SK-N-SH (cell line): ENCODE data around the gene NEK10.

Experiments
- CTCF ChIP-seq: fragments of 200-600 bp; sonication (generic); IDR thresholded peaks from 2 replicates; pipeline ENCODE4 v1.6.1; 2017; ENCODE audit warnings: antibody characterized with exemption, mild to moderate bottlenecking, moderate library complexity
- EZH2phosphoT487 ChIP-seq: fragments of 200-600 bp; sonication (generic); IDR thresholded peaks from 2 replicates; pipeline ENCODE4 v1.6.1; 2017; ENCODE audit warnings: low read depth, mixed run types, mild to moderate bottlenecking, antibody characterized with exemption, moderate library complexity, borderline replicate concordance
- FOXM1 ChIP-seq: IDR thresholded peaks from 2 replicates; pipeline ENCODE4 v1.4.0; 2012; ENCODE audit warnings: low read depth, mild to moderate bottlenecking
- GABPA ChIP-seq: IDR thresholded peaks from 2 replicates; pipeline ENCODE4 v1.4.0; 2012; ENCODE audit warnings: low read depth, mild to moderate bottlenecking
- MXI1 ChIP-seq: IDR thresholded peaks from 2 replicates; pipeline ENCODE4 v1.6.1; 2012; ENCODE audit warnings: mild to moderate bottlenecking, low read depth, low read length, improper control_type of control experiment
- POLR2AphosphoS5 ChIP-seq: IDR thresholded peaks from 2 replicates; pipeline ENCODE4 v1.6.1; 2012; ENCODE audit warnings: low read depth, low read length
- TAF1 ChIP-seq: IDR thresholded peaks from 2 replicates; pipeline ENCODE4 v1.6.1; 2012; ENCODE audit warnings: low read depth, mild to moderate bottlenecking, low read length, moderate library complexity, borderline replicate concordance
- ZBTB33 ChIP-seq: IDR thresholded peaks from 2 replicates; pipeline ENCODE4 v1.4.0; 2012; ENCODE audit warnings: low read depth, borderline replicate concordance

DNA sequence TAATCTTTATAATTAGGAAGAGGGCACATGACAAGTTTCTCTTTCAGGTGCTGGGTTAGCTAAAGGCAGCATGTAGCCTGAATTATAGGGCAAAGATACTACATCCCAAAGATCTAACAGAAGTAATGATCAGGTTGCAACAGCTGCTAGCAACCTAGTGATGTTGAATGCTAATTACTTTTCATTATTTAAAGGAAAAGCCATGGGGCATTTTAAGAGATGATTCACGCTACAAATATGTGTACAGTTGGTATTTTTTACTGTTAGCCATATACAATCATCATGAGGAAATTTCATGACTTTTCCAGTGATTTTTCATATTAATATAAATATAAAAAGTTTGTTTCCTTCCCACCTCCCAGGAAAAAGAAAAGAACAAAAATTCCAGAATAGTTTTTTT is 43.0 kb downstream of the NEK10 start:
- TF ChIP-seq CTCF (no peak), TAF1 (no peak), FOXM1 (no peak), POLR2AphosphoS5 (no peak), EZH2phosphoT487 (no peak), GABPA (no peak), MXI1 (no peak), ZBTB33 (no peak)
